IgD-negative memory B cell (primary cell): ENCODE results near the gene RPS3. TPM values are rescaled to one million over a fixed set of nuclear protein-coding genes. Genes with fewer than 3 reads are reported as not detected.

Source experiments
- H3K27ac Mint-ChIP-seq, 3 donors: one replicate each; pipeline ENCODE4 v1.8.0; 2020 to 2022; ENCODE audit warnings: mild to moderate bottlenecking in 3 of 3, mixed read lengths in 3 of 3, moderate library complexity in 1 of 3
- H3K27me3 Mint-ChIP-seq: one replicate; pipeline ENCODE4 v1.8.0; 2021; ENCODE audit warnings: mixed read lengths
- H3K36me3 Mint-ChIP-seq: one replicate; pipeline ENCODE4 v1.8.0; 2020; ENCODE audit warnings: mild to moderate bottlenecking, mixed read lengths
- H3K4me1 Mint-ChIP-seq, 3 donors: one replicate each; pipeline ENCODE4 v1.8.0; 2020 to 2022; ENCODE audit warnings: mixed read lengths in 3 of 3, mild to moderate bottlenecking in 1 of 3
- H3K4me3 Mint-ChIP-seq, 4 donors: one replicate each; pipeline ENCODE4 v1.8.0; 2020 to 2022; ENCODE audit warnings: mild to moderate bottlenecking in 4 of 4, mixed read lengths in 4 of 4, moderate library complexity in 3 of 4
- H3K9me3 Mint-ChIP-seq, 3 donors: one replicate each; pipeline ENCODE4 v1.8.0; 2020 to 2021; ENCODE audit warnings: mixed read lengths in 3 of 3, mild to moderate bottlenecking in 1 of 3
- polyA plus RNA-seq: library from polyadenylated mRNA; unstranded; fragments of 300-500 nt; fragmentation: Illumina TruSeq; gene quantifications from one replicate; pipeline ENCODE4 v1.2.3, GENCODE V29; 2021

RPS3 gene
- polyA plus RNA-seq, 1 donor from 2014 or later: 4,911 TPM

DNA sequence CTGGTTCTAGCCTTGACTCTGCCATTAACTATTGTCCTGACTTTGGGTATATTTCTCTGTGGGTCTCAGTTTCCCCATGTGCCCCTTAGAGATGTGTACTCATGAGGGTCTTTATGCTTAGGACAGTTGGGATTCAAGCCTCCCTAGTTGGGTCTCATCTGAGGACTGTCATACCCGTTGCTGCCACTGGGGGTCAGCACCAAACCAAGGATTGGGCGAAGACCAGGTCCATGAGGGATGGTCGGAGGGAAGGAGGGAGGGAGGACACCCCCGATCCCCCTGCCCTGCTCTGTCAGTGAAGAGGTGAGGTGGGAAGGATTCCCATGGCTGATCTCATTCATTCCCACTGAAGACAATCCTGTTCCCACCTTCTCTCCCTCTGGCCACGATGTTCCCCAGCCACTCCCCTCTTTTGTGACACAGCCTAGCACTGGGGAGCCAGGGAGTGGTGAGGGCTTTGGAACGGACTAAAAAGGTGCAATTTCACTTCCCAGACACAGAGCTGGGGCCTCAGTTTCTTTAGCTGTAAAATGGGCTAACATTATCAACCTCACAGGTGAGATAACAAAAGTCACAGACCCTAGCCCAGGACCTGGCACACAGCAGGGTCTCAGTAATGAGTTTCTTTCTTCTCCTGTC lies 46.1 kb downstream of the RPS3 start:
- Mint-ChIP-seq H3K9me3 (no peaks in the 10 kb centered on the region), H3K4me1 (no peaks in the 10 kb centered on the region), H3K27me3 (no peaks in the 10 kb centered on the region), H3K36me3 (peaks cover 2% of the 10 kb centered on the region), H3K27ac (no peak overlapping the region), H3K4me3 (no peak overlapping the region)

DNA sequence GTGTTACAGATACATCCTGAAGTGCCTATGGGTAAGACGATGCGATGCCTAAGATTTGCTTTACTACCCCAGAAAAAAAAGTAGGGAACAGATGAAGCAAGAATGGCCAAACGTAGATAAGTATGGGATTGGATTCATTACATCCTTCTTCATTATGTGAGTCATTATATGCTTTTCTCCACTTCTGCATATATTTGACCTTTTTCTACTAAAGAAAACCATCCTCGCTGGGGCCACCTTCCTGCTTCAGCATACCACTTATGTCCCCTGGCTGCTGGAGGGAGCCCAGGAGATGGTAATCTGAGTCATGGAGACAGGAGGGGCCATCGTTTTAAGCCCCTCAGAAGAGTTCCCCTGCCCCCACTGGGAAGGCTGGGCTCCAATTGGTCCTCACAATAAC lies 48.1 kb downstream of the RPS3 start:
- Mint-ChIP-seq H3K27ac (no peak overlapping the region), H3K27me3 (no peaks in the 10 kb centered on the region), H3K4me3 (no peak overlapping the region), H3K9me3 (no peaks in the 10 kb centered on the region), H3K4me1 (no peaks in the 10 kb centered on the region), H3K36me3 (peaks cover 9% of the 10 kb centered on the region)

DNA sequence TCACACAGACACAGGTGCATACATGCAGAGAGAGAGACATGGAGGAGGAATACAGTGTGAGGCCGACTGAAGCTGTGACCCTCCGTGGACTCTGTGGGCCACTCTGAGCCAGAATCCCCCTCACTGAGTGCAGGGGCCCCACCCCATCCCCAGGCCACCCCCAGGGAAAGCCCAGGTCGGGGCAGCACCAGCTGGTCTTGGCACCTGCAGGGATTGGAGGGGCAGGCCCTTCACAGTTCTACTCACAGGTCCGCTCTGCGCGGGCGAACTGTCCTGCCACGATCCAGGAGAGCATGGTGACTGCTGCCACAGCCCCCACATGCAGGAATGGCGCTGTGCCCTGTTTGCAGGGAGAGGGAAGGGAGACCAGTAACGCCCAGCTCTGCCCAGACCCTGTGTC lies 50.0 kb downstream of the RPS3 start:
- Mint-ChIP-seq H3K36me3 (peaks cover 11% of the 10 kb centered on the region), H3K27ac (no peak overlapping the region), H3K4me1 (no peaks in the 10 kb centered on the region), H3K4me3 (no peak overlapping the region), H3K27me3 (no peaks in the 10 kb centered on the region), H3K9me3 (no peaks in the 10 kb centered on the region)

DNA sequence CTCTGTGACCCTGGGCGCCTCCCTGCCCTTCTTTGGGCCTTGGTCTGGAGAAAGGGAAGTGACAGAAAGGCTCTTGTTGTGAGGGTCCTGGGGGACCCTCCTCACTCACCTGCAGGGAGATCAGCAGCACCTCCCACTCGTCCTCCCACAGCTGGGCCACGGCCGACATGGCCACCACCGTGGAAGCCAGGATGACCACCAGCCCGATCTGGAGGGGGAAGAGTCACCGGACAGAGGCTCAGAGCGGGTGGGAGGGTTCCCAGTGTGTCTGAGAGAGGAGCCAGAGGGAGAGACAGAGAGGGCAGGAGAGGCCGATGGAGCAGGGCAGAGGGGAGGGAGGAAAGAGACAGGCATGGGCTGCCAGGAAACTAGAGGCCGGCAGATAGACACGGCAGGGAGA lies 50.5 kb downstream of the RPS3 start:
- Mint-ChIP-seq H3K27me3 (no peaks in the 10 kb centered on the region), H3K9me3 (no peaks in the 10 kb centered on the region), H3K36me3 (peaks cover 11% of the 10 kb centered on the region), H3K4me3 (no peak overlapping the region), H3K27ac (no peak overlapping the region), H3K4me1 (no peaks in the 10 kb centered on the region)

DNA sequence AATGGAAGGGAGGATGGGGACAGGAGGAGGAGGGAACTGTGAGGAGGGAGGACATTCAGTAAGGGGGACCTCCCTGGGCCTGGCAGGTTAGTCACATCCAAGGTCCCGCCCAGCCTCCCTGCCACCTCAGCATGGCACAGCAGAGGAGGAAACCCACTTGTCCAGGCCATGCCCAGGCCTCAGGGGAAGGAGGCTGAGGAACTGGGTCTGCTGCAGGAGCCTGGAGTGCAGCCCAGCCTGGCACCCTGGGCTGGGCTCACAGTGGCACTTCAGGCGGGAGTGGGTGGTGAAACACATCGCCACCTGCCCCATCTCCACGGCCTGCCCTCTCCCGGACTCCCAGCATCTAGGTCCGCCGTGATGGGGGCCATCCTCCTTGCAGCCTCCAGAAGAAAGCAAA lies 50.9 kb downstream of the RPS3 start:
- no peak overlapping the region for H3K4me3 Mint-ChIP-seq
- no peak overlapping the region for H3K27ac Mint-ChIP-seq
- H3K36me3 Mint-ChIP-seq: peaks cover 13% of the 10 kb centered on the region
- no peaks in the 10 kb centered on the region for H3K27me3 Mint-ChIP-seq
- H3K9me3 Mint-ChIP-seq: no peaks in the 10 kb centered on the region
- H3K4me1 Mint-ChIP-seq: no peaks in the 10 kb centered on the region

DNA sequence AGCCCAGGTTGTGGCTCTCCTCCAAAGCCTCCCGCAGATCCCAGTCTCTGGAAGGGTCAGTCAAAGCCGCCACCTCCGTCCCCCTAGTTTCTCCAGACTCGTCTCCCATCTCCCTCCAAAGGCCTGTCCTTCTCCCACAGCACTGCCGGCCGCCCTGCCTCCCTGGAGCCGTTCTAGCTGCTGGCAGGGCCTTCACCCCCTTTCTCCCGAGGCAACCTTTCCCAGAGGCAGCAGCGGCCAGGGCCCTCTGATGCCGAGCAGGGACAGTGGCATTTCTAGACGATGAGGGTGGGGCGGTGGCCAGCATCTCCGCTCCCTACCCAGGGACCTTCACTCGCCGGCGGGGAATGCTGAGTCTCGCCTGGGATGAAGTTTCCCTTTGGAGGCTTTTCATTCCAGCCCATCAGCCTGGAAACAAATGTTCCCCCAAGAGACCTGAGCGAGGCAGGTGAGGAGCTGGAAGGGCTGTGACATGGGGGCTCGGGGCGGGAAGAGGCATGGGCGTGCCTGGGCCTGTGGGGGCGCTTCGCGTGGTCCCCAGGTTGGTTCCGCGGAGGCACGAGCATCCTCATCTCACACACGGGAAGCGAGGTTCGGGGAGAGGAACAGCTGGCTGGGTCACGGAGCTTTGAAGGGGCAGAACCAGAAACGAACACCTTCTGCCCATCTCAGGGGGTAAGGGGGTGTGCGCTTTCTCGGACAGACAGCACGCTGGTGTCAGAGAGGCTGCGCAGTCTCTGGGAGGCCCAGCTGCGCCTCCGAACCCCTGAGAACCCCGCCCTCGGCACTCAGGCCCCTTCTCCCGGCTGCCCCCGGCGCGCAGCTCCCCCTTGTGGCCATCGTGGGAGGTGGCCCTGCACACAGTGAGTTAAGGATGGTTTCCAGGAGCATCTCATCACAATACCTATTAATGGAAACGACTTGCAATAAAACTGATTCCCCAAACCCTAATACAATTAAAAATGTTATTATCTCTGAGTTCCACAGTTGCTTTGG lies 51.8 kb downstream of the RPS3 start:
- no peak overlapping the region for H3K27ac Mint-ChIP-seq
- no peaks in the 10 kb centered on the region for H3K27me3 Mint-ChIP-seq
- H3K9me3 Mint-ChIP-seq: no peaks in the 10 kb centered on the region
- H3K4me1 Mint-ChIP-seq: peaks cover 0 to 1% (median 0%) of the 10 kb centered on the region in 3 donors
- H3K4me3 Mint-ChIP-seq: peak overlapping the region in 1 of 4 donors; percentile 57
- peaks cover 13% of the 10 kb centered on the region for H3K36me3 Mint-ChIP-seq

DNA sequence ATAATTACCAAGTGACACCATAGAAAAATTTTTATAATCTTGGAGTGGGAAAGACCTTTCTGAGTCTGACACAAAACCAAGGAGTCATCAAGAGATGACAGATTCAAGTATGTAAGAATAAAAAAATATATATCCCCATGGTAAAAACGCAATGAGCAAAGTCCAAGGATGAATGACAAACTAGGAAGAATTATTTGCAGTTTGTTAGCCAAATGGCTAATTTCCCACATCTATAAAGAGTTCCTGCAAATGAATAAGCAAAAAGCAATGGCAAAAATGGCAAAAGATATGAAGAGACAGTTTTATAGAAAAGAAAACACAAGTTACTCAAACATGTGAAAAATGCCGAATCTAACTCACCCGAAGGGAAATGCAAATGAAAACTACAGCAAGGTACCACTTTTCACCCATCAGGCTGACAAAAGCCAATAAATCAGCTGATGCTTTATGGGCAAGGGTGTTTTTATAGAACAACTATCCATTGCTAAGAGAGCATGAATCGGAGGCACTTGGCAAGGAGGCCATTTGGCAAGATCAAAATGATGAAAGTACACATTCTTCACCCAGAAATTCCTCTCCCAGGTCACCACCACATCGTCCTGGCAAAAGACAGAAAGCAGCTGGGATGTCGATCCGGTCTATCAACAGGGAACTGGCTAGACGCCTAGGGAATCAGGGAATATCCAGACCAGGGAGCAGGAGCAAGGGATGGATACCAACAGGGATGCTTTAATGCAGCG lies 54.8 kb downstream of the RPS3 start:
- peaks cover 0 to 1% (median 0%) of the 10 kb centered on the region in 3 donors for H3K4me1 Mint-ChIP-seq
- no peaks in the 10 kb centered on the region for H3K9me3 Mint-ChIP-seq
- H3K4me3 Mint-ChIP-seq: no peak overlapping the region
- no peak overlapping the region for H3K27ac Mint-ChIP-seq
- no peaks in the 10 kb centered on the region for H3K27me3 Mint-ChIP-seq
- H3K36me3 Mint-ChIP-seq: peaks cover 13% of the 10 kb centered on the region

DNA sequence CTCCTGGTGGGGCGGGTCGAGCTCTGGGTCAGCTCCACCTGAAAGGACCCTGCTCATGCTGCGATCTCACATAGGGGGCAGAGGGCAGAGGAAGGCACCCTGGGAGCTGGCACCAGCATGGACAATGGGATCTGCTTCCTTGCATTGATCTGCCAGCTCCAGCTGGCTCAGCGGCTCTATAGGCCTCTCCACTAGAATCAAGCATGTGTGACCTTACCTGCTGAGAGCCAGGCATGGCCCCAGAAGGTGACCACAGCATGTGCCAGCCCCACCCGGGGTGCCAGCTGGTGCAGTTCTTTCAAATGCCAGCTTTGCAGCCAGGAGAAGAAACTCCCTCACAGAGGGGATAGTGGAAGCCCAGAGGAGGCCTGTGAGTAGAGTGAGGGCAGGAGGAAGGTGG lies 55.7 kb downstream of the RPS3 start:
- peaks cover 13% of the 10 kb centered on the region for H3K36me3 Mint-ChIP-seq
- no peak overlapping the region for H3K4me3 Mint-ChIP-seq
- H3K27me3 Mint-ChIP-seq: no peaks in the 10 kb centered on the region
- no peak overlapping the region for H3K27ac Mint-ChIP-seq
- H3K4me1 Mint-ChIP-seq: peaks cover 0 to 1% (median 0%) of the 10 kb centered on the region in 3 donors
- H3K9me3 Mint-ChIP-seq: no peaks in the 10 kb centered on the region

Other genes with a start within 250 kb of the RPS3 start
- not detected for gene SLCO2B1, start 248.4 kb upstream of the RPS3 start, polyA plus RNA-seq
- gene TPBGL, start 158.7 kb upstream of the RPS3 start, polyA plus RNA-seq: not detected
- 3.0 TPM for gene ARRB1, start 47.9 kb upstream of the RPS3 start, polyA plus RNA-seq
- gene KLHL35, start 33.7 kb downstream of the RPS3 start, polyA plus RNA-seq: 0.48 TPM
- gene GDPD5, start 126.4 kb downstream of the RPS3 start, polyA plus RNA-seq: 27.8 TPM
- gene SERPINH1, start 162.7 kb downstream of the RPS3 start, polyA plus RNA-seq: 1.8 TPM